ENCODE data around the gene BABAM2. TPM values are rescaled to one million over a fixed set of nuclear protein-coding genes. Genes with fewer than 3 reads are reported as not detected.

BABAM2 gene
- total RNA-seq, 2 donors from 2014 or later: 32.2 to 33.5 TPM

GRCh38 chr2:28150236-28150915, 259.8 kb downstream of the BABAM2 start:
- no peak overlapping the region for H3K27ac ChIP-seq

GRCh38 chr2:28150994-28151393, 260.5 kb downstream of the BABAM2 start:
- Histone ChIP-seq H3K36me3 (no peaks in the 10 kb centered on the region), H3K4me3 (no peak overlapping the region), H3K9ac (ENCODE audit: low read depth in 2 of 2, low read length in 2 of 2) (no peak overlapping the region), H3K27ac (no peak overlapping the region), H3K27me3 (no peaks in the 10 kb centered on the region), H3K9me3 (no peaks in the 10 kb centered on the region), H3K4me1 (no peaks in the 10 kb centered on the region)
- intact Hi-C loops (cut with DNase I): loop anchor here (10.0 kb wide), 1 partner anchor 244 kb away; the partner anchor contains the start of gene FOSL2
- DNase-seq: no peak
- TF ChIP-seq CTCF (IDR thresholded peaks at IDR 0.05): no peak

More at GRCh38 chr2:28150236-28150915, 259.8 kb downstream of the BABAM2 start:
- H3K27me3 ChIP-seq: no peaks in the 10 kb centered on the region
- DNase-seq: no peak
- no peaks in the 10 kb centered on the region for H3K4me1 ChIP-seq
- no peak overlapping the region for H3K9ac ChIP-seq (ENCODE audit: low read depth in 2 of 2, low read length in 2 of 2)
- H3K36me3 ChIP-seq: no peaks in the 10 kb centered on the region
- no peak overlapping the region for H3K4me3 ChIP-seq
- TF ChIP-seq CTCF (IDR thresholded peaks at IDR 0.05): no peak
- H3K9me3 ChIP-seq: no peaks in the 10 kb centered on the region
- intact Hi-C loops (cut with DNase I): loop anchor here (10.0 kb wide), 1 partner anchor 244 kb away; the partner anchor contains the start of gene FOSL2

- Histone ChIP-seq H3K4me1 (no peaks in the 10 kb centered on the region), H3K36me3 (no peaks in the 10 kb centered on the region), H3K9me3 (no peaks in the 10 kb centered on the region), H3K27ac (no peak overlapping the region), H3K4me3 (no peak overlapping the region), H3K27me3 (no peaks in the 10 kb centered on the region), H3K9ac (ENCODE audit: low read depth in 2 of 2, low read length in 2 of 2) (no peak overlapping the region)
- no peak for TF ChIP-seq CTCF (IDR thresholded peaks at IDR 0.05)
- no peak for DNase-seq
- intact Hi-C loops (cut with DNase I): loop anchor here (10.0 kb wide), 1 partner anchor 242 kb away; the partner anchor contains the start of gene FOSL2
Measured at GRCh38 chr2:28152585-28153280, 262.2 kb downstream of the BABAM2 start.

GRCh38 chr2:28153851-28154250, 263.3 kb downstream of the BABAM2 start:
- peak overlapping the region; percentile 7 for H3K27ac ChIP-seq
- intact Hi-C loops (cut with DNase I): loop anchor here (10.0 kb wide), 1 partner anchor 241 kb away; the partner anchor contains the start of gene FOSL2

More at GRCh38 chr2:28153851-28154250, 263.3 kb downstream of the BABAM2 start:
- Histone ChIP-seq H3K36me3 (no peaks in the 10 kb centered on the region), H3K4me3 (no peak overlapping the region), H3K9me3 (no peaks in the 10 kb centered on the region), H3K27me3 (no peaks in the 10 kb centered on the region), H3K9ac (ENCODE audit: low read depth in 2 of 2, low read length in 2 of 2) (no peak overlapping the region), H3K4me1 (no peaks in the 10 kb centered on the region)
- TF ChIP-seq CTCF (IDR thresholded peaks at IDR 0.05): no peak
- no peak for DNase-seq
